HG03354 (cell line): ENCODE data around the gene MACROD1.
"Not testable (repeated sequence)": the region's sequence is repeated elsewhere in the genome, so short reads cannot be mapped to it uniquely, and the experiment has no call there.

Experiments
- ATAC-seq: cut with Tn5 transposase; IDR thresholded peaks from one replicate; pipeline ENCODE4 v1.9.1; 2021; ENCODE audit warnings: mild to moderate bottlenecking; ENCODE audit not compliant: unreplicated experiment, poor library complexity, severe bottlenecking

MACROD1 gene

GRCh38 chr11:64064374-64065140 lies 101.4 kb downstream of the MACROD1 start:
- ATAC-seq, result no peak

- ATAC-seq, result no peak
These were observed 102.1 kb downstream of the MACROD1 start for GRCh38 chr11:64063777-64064176.

- ATAC-seq, result no peak
These were observed 103.5 kb downstream of the MACROD1 start for GRCh38 chr11:64062185-64063039.

DNA sequence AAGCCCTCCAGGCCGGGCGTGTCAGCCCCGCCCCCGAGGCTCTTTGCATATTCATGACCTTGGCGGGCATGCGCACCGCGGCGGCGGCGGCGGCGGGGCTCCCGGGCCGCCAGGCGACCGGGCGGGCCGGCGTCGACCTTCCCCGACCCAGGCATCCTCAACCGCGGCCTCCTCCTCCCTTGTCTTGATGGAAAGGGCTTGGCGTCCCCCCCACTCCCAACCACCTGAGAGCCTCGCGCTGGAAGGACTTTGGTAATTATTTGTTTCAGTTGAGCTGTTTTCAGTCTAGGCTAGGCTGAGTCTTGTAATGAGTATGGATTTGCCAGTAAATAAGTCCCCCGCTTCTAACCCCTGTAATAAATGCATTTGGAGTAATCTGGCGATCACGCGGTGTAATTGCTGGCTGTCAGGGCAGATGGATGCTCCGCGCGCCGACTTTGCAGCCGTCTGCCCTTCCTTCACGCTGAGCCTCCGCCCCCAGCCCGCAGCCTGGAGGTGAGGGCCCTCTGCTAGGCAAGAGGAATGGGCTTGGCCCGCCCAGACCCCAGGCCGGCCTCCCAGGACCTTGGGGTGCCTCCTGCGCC lies 105.0 kb downstream of the MACROD1 start:
- no peak for ATAC-seq

- no peak for ATAC-seq
These were observed 105.6 kb downstream of the MACROD1 start for GRCh38 chr11:64060263-64060860.

- ATAC-seq, result no peak
These were observed 106.4 kb downstream of the MACROD1 start for GRCh38 chr11:64059339-64060140.

- ATAC-seq, result no peak
These were observed 107.4 kb downstream of the MACROD1 start for GRCh38 chr11:64058494-64058893.

DNA sequence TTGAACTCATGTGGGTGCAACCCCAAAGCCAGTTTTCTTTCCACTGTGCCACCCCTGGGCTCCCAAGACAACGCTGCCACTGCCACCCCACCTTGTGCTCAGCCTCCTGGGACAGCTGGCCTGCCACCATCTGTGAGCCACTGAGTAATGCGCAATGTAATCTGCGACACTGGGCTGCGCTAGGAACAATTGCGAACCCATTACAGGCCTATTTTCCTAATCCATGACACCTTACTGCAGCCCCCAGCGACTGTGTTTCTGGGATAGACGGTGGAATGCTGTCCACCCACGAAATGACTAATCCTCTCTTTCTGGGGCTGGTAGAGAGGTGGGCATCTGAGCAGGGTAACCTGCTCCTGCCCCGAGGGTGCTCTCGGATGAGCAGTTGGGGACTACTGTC lies 108.0 kb downstream of the MACROD1 start:
- ATAC-seq, result no peak

DNA sequence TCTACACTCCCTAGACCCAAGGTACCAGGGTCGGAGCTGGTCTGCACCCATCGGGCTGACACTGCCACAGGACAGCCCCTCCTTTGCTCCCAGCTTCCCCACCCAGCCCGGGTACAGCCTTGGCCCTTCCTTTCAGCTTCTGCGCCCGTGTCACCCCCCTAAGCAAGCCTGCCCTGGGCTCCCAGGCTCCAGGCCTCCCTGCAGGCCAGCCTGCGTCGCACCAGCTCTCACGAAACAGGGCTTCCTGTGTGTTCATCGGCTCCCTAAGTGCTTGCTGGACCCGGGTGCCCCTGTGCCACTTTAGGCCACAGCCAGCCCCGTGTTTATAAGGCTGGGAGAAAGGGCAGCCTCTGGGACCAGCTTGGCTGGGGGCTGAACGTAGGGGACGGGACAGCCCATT lies 109.1 kb downstream of the MACROD1 start:
- ATAC-seq, result no peak

GRCh38 chr11:64056213-64056785 lies 109.6 kb downstream of the MACROD1 start:
- ATAC-seq, result no peak

DNA sequence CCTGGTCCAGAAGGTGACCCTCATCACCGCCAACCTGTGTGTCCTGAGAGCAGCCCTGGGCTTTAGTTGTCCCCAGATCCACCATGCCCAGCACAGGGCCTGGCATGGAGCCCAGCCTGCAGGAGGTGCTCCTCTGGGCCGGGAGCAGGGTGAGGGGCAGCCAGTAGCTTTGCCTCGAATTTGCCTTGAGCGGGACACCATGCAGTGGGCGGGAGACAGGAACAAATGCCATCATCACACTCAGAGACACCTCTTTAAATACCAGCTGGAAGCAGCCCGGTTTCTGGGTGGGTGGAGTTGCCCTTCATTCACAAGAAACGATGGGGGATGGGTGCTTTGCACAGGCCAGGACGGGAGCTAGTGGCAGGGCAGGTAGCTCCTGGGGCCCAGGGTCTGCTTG lies 110.8 kb downstream of the MACROD1 start:
- no peak for ATAC-seq

- no peak for ATAC-seq
These were observed 112.2 kb downstream of the MACROD1 start for GRCh38 chr11:64053699-64054098.

DNA sequence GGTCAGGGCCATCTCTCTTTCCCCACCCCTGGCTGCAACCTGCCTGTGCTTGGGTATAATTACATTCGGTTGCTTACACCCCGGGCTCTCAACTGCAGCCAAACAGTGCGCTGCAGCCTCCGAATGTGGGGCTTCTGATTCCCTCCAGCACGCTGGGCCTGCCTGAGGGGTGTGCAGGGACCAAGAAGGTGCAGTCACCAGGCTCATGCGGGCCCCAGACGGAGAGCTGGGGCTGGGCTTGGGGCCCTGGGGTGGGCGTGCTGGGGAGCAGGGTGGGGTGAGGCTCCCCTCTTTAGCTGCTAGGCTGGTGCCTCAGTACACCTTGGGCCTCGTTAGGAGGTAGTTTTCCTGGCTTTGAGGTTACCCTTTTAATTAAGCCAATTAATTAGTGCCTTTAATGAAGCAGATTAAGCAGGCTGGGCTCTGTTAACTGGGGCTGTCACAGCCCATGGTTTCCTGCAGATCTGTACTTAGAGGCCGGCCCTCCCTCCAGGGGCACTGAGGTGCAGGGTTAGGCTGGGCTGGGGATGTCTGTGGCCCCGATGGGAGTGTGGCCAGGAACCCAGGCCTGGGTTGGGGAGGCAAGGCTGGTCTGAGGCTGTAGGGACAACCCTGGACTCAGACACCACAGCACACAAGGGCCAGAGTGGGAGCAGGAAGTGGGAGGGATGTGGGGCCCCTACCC lies 112.8 kb downstream of the MACROD1 start:
- ATAC-seq, result no peak

DNA sequence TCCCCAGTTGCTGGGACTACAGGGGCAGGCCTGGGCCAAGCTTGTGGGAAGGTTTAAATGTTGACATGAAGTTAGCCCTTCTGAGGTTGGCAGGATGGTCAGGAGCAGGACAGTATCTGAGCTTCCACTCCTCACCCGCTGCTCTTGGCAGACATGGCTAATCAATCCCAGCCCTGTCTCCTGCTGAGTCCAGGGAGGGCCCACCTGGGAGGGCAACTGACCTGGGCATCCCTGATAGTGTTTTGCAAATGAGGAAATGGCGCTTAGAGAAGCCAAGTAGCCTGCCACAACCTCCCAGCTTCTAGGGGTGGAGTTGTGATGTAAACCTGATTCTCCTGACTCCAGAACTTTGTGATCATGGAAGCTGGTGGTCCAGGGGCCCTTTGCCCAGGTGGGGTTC lies 113.5 kb downstream of the MACROD1 start:
- no peak for ATAC-seq

DNA sequence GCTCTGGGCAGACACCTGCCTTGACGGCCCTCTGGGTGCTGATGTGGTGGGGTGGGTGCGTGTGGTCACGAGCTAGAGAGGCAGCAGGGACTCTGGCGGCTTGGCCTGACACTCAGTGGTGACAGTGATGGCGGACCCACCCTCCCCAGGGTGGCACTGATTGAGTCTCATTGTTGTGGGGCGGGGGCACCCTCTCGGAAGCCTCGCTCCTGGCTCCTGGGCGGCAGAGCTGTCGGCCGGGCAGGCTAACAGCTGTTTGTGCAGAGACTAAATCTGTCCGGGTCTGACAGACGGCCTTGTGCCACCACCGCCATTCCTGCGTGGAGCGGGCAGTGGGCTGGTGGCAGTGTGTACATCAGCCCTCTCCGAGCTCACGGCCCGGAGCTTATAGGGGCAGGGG lies 114.6 kb downstream of the MACROD1 start:
- ATAC-seq, result no peak

DNA sequence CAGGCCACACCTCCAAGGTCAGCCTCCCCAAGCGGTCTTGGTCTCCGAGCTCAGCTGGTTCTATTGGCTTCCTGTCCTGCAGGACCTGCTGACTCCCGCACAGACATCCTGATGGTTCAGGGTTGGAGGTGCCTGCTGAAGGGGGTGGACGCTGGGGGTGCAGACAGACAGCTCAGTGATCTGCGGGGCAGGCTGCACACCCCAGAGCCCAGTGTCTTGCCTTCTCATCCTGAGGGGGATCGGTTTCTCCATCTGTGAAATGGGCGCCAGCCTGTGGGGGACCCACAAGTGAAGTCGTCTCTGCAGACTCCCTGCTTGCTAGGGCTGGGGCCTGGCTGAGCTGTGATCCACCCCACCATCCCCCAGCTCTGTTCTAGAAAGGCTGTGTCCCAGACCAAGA lies 116.4 kb downstream of the MACROD1 start:
- ATAC-seq, result no peak

DNA sequence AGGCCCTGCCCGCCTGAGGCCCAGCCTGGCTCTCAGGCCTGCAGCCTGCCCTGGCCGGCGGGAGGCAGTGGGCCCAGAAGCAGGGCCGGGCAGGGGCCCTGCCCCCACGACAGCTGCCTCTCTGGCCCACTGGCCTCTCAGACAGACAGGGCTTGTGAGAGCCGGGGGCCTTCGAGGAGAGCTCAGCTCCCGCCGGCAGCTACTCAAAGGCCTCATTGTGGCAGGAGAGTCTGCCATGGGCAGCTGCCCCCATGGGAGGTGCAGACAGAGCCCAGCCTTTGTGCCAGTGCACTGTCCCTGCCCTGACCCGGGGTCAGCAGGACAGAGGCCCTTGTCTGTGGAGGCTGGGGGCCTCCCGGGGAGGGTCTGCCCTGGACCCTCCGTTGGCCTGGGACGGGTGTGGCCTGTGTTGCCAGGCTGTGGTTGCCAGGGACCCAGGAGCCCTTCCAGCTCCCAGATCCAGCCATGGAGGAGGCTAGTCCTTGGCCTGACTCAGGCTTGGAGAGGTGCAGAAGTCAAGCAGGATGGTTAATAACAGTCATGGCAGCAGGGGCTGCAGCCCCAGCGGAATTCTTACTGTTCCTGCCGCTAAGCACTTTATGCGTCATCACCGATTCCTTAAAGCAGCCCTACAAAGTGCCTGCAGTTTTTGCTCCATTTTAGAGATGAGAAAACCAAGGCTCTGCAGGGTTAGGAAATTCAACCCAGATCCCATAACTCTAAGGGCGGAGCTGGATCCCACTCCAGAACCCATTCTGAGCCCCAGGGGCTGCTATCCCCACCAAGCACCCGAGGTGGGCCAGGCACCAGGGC lies 117.7 kb downstream of the MACROD1 start:
- no peak for ATAC-seq

- ATAC-seq, result not testable (repeated sequence)
These were observed 118.5 kb downstream of the MACROD1 start for GRCh38 chr11:64047373-64047772.
